IPS-NIHi7 (cell line): ENCODE results near the gene FBXO3.
A peak's percentile ranks its signal among the peaks of the same experiment; 100 is the strongest.
"Not testable (repeated sequence)": the region's sequence is repeated elsewhere in the genome, so short reads cannot be mapped to it uniquely, and the experiment has no call there.

Experiments
- DNase-seq: peaks from one replicate; pipeline ENCODE4 v3.0.0; 2012; ENCODE audit warnings: mixed read lengths; ENCODE audit errors: extremely low spot score

Gene FBXO3

GRCh38 chr11:33729072-33729664 lies 45.2 kb downstream of the FBXO3 start:
- DNase-seq = not testable (repeated sequence)

DNA sequence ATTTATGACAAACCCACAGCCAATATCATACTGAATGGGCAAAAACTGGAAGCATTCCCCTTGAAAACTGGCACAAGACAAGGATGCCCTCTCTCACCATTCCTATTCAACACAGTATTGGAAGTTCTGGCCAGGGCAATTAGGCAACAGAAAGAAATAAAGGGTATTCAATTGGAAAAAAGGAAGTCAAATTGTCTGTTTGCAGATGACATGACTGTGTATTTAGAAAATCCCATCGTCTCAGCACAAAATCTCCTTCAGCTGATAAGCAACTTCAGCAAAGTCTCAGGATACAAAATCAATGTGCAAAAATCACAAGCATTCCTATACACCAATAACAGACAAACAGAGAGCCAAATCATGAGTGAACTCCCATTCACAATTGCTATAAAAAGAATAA lies 46.8 kb downstream of the FBXO3 start:
- DNase-seq = not testable (repeated sequence)

- no peak for DNase-seq
These were observed 48.8 kb downstream of the FBXO3 start for GRCh38 chr11:33725496-33725895.

- no peak for DNase-seq
These were observed 49.7 kb downstream of the FBXO3 start for GRCh38 chr11:33724644-33725035.

DNA sequence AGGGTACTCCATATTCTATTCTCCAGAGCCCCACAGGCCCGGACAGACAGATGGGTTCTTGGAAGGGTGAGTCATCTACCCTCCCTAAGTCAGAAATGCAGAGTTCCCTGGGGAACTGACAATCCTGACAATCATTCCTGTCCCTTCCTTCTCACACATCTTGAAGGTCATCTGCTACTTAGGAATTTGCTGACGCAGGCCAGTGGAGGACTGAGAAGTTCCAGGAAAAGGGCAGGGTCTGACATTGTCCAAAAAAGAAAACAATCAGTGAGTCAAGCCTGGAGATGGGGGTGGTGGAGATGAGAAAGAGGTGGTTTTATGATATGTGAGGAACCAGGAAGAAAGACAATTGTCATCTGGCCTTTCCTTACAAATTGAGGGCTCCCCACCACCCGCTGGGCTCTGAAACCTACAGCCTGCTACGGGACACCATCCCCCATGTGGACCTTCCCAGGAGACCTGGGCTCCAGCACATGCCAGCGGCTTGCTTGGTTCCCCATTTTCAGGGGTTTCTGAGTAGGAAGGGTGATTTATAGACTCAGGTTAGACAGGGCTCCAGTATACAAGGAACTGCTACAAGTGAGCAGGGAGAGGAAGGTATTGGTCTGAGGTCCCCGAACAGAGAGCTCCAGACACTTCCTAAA lies 51.0 kb downstream of the FBXO3 start:
- peak; percentile 24 for DNase-seq

DNA sequence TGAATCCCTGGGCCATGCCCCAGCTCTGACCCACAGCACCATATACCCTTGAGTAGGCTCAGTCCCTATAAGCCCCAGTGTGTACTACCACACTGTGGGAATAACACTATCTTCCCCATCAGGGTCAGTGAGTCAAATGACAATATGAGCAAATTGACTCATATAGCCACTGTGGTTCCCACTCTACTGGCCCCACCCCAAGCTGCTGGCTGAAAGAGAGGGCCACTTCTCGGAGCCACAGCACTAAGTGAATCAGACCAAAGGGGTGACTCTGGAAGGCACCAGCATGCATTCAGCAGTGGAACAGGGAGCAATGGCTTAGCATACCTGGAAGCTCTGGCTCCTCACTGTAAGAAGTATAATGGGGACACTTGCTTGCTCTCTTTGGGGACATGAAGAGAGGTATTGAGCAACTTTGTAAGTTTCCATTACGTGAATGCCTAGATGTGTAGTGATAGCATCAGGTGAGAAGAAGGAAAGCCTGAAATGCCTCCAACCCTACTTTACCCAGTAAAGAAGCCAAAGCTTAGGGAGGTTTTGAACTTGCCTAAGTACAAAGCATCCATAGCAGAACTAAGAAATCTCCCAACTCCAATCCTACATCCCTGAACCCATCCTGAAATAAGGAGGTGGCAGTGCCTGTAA lies 51.6 kb downstream of the FBXO3 start:
- DNase-seq = no peak

GRCh38 chr11:33721984-33722383 lies 52.3 kb downstream of the FBXO3 start:
- no peak for DNase-seq

DNA sequence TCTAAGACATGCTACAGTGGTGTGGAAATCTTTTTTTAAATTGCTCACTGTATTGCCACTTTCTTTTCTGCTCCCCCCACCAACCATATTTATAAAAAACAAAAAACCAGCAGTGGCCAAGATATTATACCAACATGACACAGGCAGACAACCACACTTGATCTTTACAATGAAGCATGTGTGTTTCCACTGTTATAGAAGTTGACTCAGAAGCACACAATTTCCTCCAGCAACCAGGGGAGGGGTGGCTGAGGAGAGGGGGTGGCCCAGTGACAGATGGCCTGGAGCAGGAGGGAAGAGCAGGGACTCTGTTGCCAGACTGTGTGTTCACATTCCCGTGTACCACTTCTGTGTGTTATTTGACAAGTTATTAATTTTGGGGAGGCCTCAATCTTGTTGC lies 52.9 kb downstream of the FBXO3 start:
- DNase-seq = no peak

- DNase-seq = no peak
These were observed 54.7 kb downstream of the FBXO3 start for GRCh38 chr11:33719587-33719986.

DNA sequence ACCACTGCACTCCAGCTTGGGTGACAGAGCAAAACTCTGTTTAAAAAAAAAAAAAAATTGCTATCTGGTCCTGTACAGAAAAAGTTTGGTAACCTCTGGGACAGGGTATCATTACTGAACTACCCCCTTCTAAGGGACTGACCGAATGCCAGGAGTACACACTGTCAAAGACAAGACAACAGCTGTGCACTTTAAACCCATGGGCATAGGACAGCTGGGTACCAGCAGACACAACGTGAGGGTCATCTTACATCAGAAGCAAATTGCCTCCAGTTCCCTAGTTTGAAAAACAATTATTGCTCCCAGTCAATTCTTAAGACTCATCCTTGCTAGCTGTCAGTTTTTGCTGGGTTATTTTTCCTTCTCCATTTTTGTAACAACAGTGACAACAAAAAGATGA lies 55.9 kb downstream of the FBXO3 start:
- DNase-seq = no peak

DNA sequence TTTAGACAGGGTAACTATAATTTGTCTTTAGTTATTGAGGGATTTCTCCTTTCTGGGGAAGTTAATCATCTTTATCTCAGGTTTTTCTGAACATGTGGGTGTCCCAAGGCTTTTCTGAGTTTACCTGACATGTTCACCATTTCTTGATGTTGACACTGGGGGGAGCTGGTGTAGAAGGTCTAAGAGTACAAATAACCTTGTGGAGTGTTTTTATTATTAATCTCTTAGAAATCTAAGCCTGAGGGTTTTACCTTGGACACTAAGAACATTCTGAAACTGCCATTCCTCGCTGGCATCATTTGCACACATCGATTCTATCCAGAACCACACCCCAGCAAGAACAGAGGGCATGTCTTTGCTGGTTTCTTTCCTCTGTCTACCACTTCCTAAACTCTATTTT lies 58.1 kb downstream of the FBXO3 start:
- no peak for DNase-seq

DNA sequence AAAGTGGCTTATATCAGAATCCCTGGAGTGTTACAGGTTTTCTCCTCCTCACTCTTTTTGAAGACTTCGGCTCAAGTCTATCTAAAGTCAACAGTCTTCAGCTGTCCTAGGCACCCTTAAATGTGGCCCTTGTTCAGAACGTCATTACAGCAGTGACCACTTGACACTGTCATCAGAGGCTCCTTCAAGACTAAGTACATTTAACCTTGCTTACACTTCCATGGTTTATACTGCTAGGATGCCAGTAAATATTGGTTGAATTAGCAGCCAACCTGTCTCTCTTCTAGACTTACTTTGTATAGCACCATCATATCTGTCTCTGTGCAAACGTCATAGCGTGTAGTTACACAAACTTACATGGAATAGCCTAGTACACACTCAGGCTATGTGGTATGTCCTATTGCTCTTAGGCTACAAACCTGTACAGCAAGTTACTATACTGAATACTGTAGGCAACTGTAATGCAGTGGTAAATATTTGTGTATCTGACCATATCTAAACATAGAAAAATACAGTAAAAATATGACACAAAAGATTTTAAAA lies 60.4 kb downstream of the FBXO3 start:
- no peak for DNase-seq

GRCh38 chr11:33713151-33713855 lies 61.0 kb downstream of the FBXO3 start:
- DNase-seq = no peak

GRCh38 chr11:33712436-33712835 lies 61.9 kb downstream of the FBXO3 start:
- no peak for DNase-seq

- no peak for DNase-seq
These were observed 64.9 kb downstream of the FBXO3 start for GRCh38 chr11:33709466-33709865.

DNA sequence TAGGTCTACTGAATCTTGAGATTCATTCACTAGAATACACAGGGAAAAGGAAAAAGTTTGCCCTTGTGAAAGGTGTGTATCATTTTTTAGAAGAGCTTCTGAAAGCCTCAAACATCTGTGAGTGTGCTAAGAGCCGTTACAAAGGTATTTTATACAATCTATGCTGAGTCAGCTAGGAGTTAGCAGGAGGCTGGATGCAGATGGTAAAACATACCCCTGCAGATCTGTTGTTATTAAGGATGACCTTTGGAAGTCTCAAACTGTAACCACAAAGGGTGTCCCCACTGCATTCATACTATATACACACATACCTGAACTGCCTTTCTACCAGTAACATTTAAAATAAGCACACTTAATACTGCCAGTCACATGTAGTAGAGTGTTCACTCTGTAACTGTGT lies 65.3 kb downstream of the FBXO3 start:
- DNase-seq = no peak

GRCh38 chr11:33707831-33708230 lies 66.5 kb downstream of the FBXO3 start:
- DNase-seq = not testable (repeated sequence)

GRCh38 chr11:33706966-33707365 lies 67.4 kb downstream of the FBXO3 start:
- no peak for DNase-seq

DNA sequence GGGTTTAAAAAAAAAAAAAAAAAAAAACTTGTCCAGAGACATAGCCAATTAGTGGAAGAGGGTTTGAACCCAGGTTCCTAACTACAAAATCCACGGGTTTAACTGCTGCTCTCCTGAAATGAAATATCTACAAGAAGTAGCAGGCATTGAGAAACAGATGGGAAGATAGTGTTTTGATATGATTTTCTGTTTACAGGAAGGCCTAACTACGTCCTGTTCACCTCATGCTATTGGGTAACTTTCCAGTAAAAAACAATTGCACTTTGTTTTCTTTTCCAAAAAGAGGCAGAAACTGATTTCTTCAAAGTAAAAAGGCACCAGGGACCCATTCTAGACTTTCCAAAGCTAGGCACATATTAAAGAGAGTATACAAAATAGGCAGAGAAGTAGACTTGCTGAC lies 67.8 kb downstream of the FBXO3 start:
- no peak for DNase-seq

GRCh38 chr11:33704240-33705002 lies 69.9 kb downstream of the FBXO3 start:
- DNase-seq = no peak

DNA sequence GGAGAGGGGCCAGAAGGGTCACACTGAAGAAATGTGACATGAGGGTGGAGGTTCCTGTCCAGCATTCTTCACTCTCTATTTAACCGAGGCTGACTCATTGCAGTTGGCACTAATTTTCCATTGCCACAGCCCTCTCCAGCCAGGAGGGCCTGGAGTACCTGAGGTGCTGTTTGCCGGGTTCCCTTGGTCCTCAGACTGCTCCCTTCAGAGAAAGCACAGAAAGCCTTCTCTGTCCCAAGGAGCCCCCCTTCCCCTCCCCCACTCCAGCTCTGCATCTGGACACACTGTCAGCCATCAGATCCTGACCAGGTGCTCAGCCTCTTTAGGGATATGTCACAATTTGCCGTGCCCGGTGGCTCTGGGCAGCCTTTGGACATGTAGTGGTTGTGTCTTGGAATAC lies 70.5 kb downstream of the FBXO3 start:
- no peak for DNase-seq

- DNase-seq = no peak
These were observed 71.1 kb downstream of the FBXO3 start for GRCh38 chr11:33703234-33703633.
